OCI-LY7 (cell line): ENCODE measurements around the gene DIRAS1. TPM values are rescaled to one million over a fixed set of nuclear protein-coding genes. Genes with fewer than 3 reads are reported as not detected.

Source experiments
- BruUV-seq: library from RNA; stranded (reverse); fragments of 400-500 nt; replicated peaks from 2 replicates; lab custom pipeline; 2021; lab: Mats Ljungman, UMichigan
- CTCF ChIA-PET: fragments of 300-600 bp; sonication (Branson Sonifier 250); formaldehyde crosslinking; loops from one replicate; lab custom pipeline; 2022; ENCODE audit warnings: antibody characterized with exemption; ENCODE audit not compliant: unreplicated experiment; lab: Charles Lee
- POLR2A ChIA-PET: fragments of 300-600 bp; sonication (Branson Sonifier 250); formaldehyde crosslinking; loops from one replicate; lab custom pipeline; 2022; ENCODE audit warnings: antibody characterized with exemption; lab: Charles Lee
- DNase-seq: peaks from one replicate; pipeline ENCODE4 v3.0.0-alpha.2; 2015; ENCODE audit warnings: low spot score
- H2AFZ ChIP-seq: fragments of 200-600 bp; sonication (generic), shearing (Covaris generic); 2 replicates; pipeline ENCODE4 v1.6.1; 2014; ENCODE audit warnings: mild to moderate bottlenecking, antibody characterized with exemption, low read length, moderate library complexity
- H3K27ac ChIP-seq: fragments of 200-600 bp; sonication (generic); 2 replicates; pipeline ENCODE4 v1.5.1; 2014; ENCODE audit warnings: mixed run types, low read depth, mild to moderate bottlenecking, moderate library complexity, low read length, inconsistent platforms; ENCODE audit not compliant: poor library complexity, severe bottlenecking
- H3K36me3 ChIP-seq: fragments of 200-600 bp; sonication (generic); 2 replicates; pipeline ENCODE4 v1.6.1; 2014; ENCODE audit warnings: mild to moderate bottlenecking, antibody characterized with exemption, low read length, moderate library complexity, mixed read lengths; ENCODE audit not compliant: insufficient read depth
- H3K4me1 ChIP-seq: fragments of 200-600 bp; sonication (generic); 2 replicates; pipeline ENCODE4 v1.5.1; 2014; ENCODE audit warnings: mild to moderate bottlenecking, low read length; ENCODE audit not compliant: insufficient read depth, poor library complexity, severe bottlenecking
- H3K4me2 ChIP-seq: fragments of 200-600 bp; sonication (generic); 2 replicates; pipeline ENCODE4 v1.6.1; 2014; ENCODE audit warnings: mild to moderate bottlenecking, low read length
- H3K4me3 ChIP-seq: fragments of 200-600 bp; sonication (generic); 2 replicates; pipeline ENCODE4 v1.5.1; 2014; ENCODE audit warnings: mild to moderate bottlenecking, low read depth, low read length; ENCODE audit not compliant: poor library complexity, severe bottlenecking
- H3K79me2 ChIP-seq: fragments of 200-600 bp; sonication (generic); 2 replicates; pipeline ENCODE4 v1.6.1; 2016; ENCODE audit warnings: low read depth, mild to moderate bottlenecking, low read length, moderate library complexity, mixed read lengths; ENCODE audit not compliant: insufficient read depth
- H3K9me2 ChIP-seq: fragments of 200-600 bp; sonication (generic); 2 replicates; pipeline ENCODE4 v1.6.1; 2016; ENCODE audit warnings: mild to moderate bottlenecking, low read length, mixed read lengths; ENCODE audit not compliant: insufficient read depth
- H3K9me3 ChIP-seq: fragments of 200-600 bp; sonication (generic); 2 replicates; pipeline ENCODE4 v1.6.1; 2014; ENCODE audit warnings: mild to moderate bottlenecking, mixed run types, low read length, mixed read lengths
- H4K20me1 ChIP-seq: fragments of 200-600 bp; sonication (generic); 2 replicates; pipeline ENCODE4 v1.6.1; 2014; ENCODE audit warnings: mild to moderate bottlenecking, antibody characterized with exemption, low read length, moderate library complexity, mixed read lengths; ENCODE audit not compliant: insufficient read depth
- EZH2phosphoT487 ChIP-seq: fragments of 200-600 bp; sonication (generic); IDR thresholded peaks from 2 replicates; pipeline ENCODE4 v1.6.1; 2018; ENCODE audit warnings: low read depth, borderline replicate concordance, mild to moderate bottlenecking, mixed run types, antibody characterized with exemption, low read length, moderate library complexity, mixed read lengths
- intact Hi-C: fragments of 100-400 bp; cut with micrococcal nuclease; formaldehyde crosslinking; loops from one replicate; pipeline ENCODE4 v1.10.0; 2022; ENCODE audit not compliant: unreplicated experiment
- total RNA-seq, 2 experiments: library from RNA; depleted of rRNA in 1 of 2; stranded (reverse); fragments of >200 nt in 1 of 2; shearing (Covaris generic) in 1 of 2; gene quantifications; 2 replicates each; pipeline ENCODE4 v1.2.3, GENCODE V29; 2014 to 2022
- TF ChIP-seq, protein P1 (sequence below): fragments of 200-600 bp; sonication (generic); conservative IDR thresholded peaks from 2 replicates; pipeline ENCODE4 v1.5.1; 2014; ENCODE audit warnings: mild to moderate bottlenecking, antibody characterized with exemption, low read length, moderate library complexity, mixed read lengths

DIRAS1 gene
- total RNA-seq, 2 experiments from 2014 or later, result not detected

DNA sequence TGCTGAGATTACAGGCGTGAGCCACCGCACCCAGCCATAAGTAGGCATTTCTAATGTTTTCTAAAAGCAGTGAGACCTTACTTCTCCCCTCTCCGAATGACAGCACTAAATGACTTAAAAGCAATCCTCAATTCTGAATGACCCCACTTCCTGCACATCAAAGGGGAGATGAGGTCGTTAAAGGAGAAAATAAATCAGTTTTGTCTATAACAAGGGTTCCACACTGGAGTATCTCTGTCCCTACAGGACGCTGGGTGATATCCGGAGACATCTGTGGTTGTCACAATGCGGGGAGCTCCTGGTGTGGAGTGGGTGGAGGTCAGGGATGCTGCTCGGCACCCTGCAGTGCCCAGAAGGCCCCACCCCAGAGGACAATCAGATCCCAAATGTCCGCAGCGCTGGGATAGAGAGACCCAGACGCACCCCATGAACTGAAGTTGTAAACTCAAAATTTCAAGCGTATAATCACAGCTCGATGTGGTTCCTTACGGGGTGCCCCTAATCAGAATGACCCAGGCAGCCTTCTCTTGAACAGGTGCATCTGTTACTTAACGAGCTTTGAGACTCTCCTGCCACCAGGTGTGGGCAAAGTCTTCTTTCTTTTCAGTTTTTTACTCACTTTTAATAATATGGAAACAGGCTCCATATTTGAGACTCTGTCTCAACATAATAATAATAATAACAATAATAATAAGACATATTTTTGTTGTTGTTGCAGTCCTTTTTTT lies 21.6 kb downstream of the DIRAS1 start:
- H3K4me1 ChIP-seq, result peaks cover 77% of the 10 kb centered on the region
- H4K20me1 ChIP-seq, result peaks cover 4% of the 10 kb centered on the region; the same call in 1 of the 2 replicates
- no peak overlapping the region for H2AFZ ChIP-seq
- ChIA-PET CTCF (no interaction called here), POLR2A (interaction anchor here (0.5 to 1.5 kb wide), 3 partner anchors 9 to 67 kb away, joined by 4 to 9 read pairs (median 5); no protein-coding TSS in a partner anchor)
- no peaks in the 10 kb centered on the region for H3K9me2 ChIP-seq
- H3K4me3 ChIP-seq, result peak overlapping the region; percentile 58
- H3K9me3 ChIP-seq, result no peaks in the 10 kb centered on the region
- no peak for TF ChIP-seq EZH2phosphoT487
- TF ChIP-seq, protein P1, sequence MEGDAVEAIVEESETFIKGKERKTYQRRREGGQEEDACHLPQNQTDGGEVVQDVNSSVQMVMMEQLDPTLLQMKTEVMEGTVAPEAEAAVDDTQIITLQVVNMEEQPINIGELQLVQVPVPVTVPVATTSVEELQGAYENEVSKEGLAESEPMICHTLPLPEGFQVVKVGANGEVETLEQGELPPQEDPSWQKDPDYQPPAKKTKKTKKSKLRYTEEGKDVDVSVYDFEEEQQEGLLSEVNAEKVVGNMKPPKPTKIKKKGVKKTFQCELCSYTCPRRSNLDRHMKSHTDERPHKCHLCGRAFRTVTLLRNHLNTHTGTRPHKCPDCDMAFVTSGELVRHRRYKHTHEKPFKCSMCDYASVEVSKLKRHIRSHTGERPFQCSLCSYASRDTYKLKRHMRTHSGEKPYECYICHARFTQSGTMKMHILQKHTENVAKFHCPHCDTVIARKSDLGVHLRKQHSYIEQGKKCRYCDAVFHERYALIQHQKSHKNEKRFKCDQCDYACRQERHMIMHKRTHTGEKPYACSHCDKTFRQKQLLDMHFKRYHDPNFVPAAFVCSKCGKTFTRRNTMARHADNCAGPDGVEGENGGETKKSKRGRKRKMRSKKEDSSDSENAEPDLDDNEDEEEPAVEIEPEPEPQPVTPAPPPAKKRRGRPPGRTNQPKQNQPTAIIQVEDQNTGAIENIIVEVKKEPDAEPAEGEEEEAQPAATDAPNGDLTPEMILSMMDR, result no peak
- no peaks in the 10 kb centered on the region for H3K79me2 ChIP-seq
- intact Hi-C loops, result loop anchor here (2.0 kb wide), 3 partner anchors 19 to 49 kb away; no protein-coding TSS in a partner anchor
- H3K4me2 ChIP-seq, result peak overlapping the region; percentile 76
- peak overlapping the region; percentile 90 for H3K27ac ChIP-seq
- no TSS peak for BruUV-seq
- H3K36me3 ChIP-seq, result no peaks in the 10 kb centered on the region
- DNase-seq, result peak; percentile 61

DNA sequence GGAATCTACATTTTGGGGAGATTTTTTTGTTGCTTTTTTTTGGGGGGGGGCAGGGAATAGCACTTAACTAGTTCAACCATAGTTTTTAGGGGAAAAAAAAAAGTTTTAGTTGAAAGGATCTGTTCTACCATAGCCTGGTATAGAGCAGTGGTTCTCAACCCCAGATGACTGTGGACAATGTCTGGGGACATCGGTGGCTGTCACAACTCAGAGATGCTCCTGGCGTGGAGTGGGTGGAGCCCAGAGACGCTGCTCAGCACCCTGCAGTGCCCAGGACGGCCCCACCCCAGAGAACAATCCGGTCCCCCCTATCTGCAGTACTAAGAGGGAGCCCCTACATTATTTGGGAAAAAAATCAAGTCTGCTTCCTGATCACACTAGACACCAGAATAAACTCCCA lies 27.0 kb downstream of the DIRAS1 start:
- no peaks in the 10 kb centered on the region for H3K79me2 ChIP-seq
- POLR2A ChIA-PET, result no interaction called here
- CTCF ChIA-PET, result no interaction called here

More for the DNA sequence above, 27.0 kb downstream of the DIRAS1 start:
- Histone ChIP-seq H3K4me1 (peaks cover 57% of the 10 kb centered on the region), H2AFZ (no peak overlapping the region), H3K9me2 (no peaks in the 10 kb centered on the region), H3K36me3 (no peaks in the 10 kb centered on the region), H3K4me3 (no peak overlapping the region), H3K9me3 (no peaks in the 10 kb centered on the region), H4K20me1 (no peaks in the 10 kb centered on the region), H3K4me2 (peak overlapping the region; percentile 37), H3K27ac (no peak overlapping the region)
- DNase-seq, result no peak
- TF ChIP-seq, protein P1, result no peak
- TF ChIP-seq EZH2phosphoT487, result no peak
- intact Hi-C loops, result no loop called here
- BruUV-seq, result no TSS peak
